Measurements from ENCODE around the gene SPACA4. TPM values are rescaled to one million over a fixed set of nuclear protein-coding genes. Genes with fewer than 3 reads are reported as not detected.

Gene SPACA4
- total and polyA plus RNA-seq, 10 of the 15 experiments (the other 5 are each of a cell fraction or from before 2014, with no cell fraction given) = not detected

- no peak for DNase-seq (ENCODE audit: low read depth, low spot score)
- Histone ChIP-seq H3K4me3 (peak overlapping the region; percentile 93), H3K79me2 (ENCODE audit: control insufficient read depth, insufficient read depth, low read length) (peaks cover 48% of the 10 kb centered on the region), H4K20me1 (ENCODE audit: control insufficient read depth, insufficient read depth) (peaks cover 15% of the 10 kb centered on the region), H3K36me3 (ENCODE audit: control insufficient read depth in 2 of 2, insufficient read depth in 2 of 2, low read length in 1 of 2) (peaks cover 25 to 32% of the 10 kb centered on the region in 2 experiments), H2AFZ (ENCODE audit: control insufficient read depth, low read depth, low read length) (no peak overlapping the region), H3K27ac (ENCODE audit: control insufficient read depth, insufficient read depth) (peak overlapping the region; percentile 95), H3K4me1 (ENCODE audit: control insufficient read depth, insufficient read depth, low read length) (peaks cover 15% of the 10 kb centered on the region), H3K4me2 (ENCODE audit: control insufficient read depth, insufficient read depth) (peak overlapping the region; percentile 88), H3K9me3 (replicated peaks; ENCODE audit: control insufficient read depth, insufficient read depth, low read length) (no peaks in the 10 kb centered on the region), H3K27me3 (replicated peaks in 1 of 2; ENCODE audit: control insufficient read depth in 2 of 2, insufficient read depth in 2 of 2, low read length in 1 of 2) (no peaks in the 10 kb centered on the region), H3K9ac (ENCODE audit: control insufficient read depth, insufficient read depth, low read length) (peak overlapping the region; percentile 99)
- ChIA-PET CTCF (interaction anchor here (1.6 to 1.8 kb wide), 3 partner anchors 9 to 226 kb away, joined by 5 to 8 read pairs (median 6); partner anchors contain the start of gene KDELR1), SMC1A (ENCODE audit: uncharacterized antibody, unreplicated experiment) (interaction anchor here (1.1 to 1.7 kb wide), 3 partner anchors 16 to 111 kb away, joined by 3 read pairs; no protein-coding TSS in a partner anchor), POLR2A (interaction anchor here (0.5 to 1.4 kb wide), 6 partner anchors 9 to 1133 kb away, joined by 3 to 5 read pairs (median 3); partner anchors contain the start of gene DBP), RAD21 (ENCODE audit: unreplicated experiment) (interaction anchor here (0.7 kb wide), 1 partner anchor 8 kb away, joined by 3 read pairs; no protein-coding TSS in a partner anchor)
- BruUV-seq (replicated peaks) = no TSS peak
- in situ Hi-C loops (cut with MboI) = no loop called here
- 40% methylated on average over 18 of the region's 18 CpGs for WGBS (ENCODE audit: insufficient coverage, insufficient replicate concordance, low lambda C conversion rate, missing lambda C conversion rate)
- intact Hi-C loops (cut with micrococcal nuclease; ENCODE audit: unreplicated experiment) = no loop called here
- no peak for FAIRE-seq
- ATAC-seq = no peak
- no peak for TF ChIP-seq NR2C1 (IDR thresholded peaks at IDR 0.05)
- TF ChIP-seq POLR2AphosphoS5 (IDR thresholded peaks at IDR 0.05; ENCODE audit: low read length) = no peak
- TF ChIP-seq, protein P1, sequence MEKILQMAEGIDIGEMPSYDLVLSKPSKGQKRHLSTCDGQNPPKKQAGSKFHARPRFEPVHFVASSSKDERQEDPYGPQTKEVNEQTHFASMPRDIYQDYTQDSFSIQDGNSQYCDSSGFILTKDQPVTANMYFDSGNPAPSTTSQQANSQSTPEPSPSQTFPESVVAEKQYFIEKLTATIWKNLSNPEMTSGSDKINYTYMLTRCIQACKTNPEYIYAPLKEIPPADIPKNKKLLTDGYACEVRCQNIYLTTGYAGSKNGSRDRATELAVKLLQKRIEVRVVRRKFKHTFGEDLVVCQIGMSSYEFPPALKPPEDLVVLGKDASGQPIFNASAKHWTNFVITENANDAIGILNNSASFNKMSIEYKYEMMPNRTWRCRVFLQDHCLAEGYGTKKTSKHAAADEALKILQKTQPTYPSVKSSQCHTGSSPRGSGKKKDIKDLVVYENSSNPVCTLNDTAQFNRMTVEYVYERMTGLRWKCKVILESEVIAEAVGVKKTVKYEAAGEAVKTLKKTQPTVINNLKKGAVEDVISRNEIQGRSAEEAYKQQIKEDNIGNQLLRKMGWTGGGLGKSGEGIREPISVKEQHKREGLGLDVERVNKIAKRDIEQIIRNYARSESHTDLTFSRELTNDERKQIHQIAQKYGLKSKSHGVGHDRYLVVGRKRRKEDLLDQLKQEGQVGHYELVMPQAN (conservative IDR thresholded peaks at IDR 0.05) = no peak
- no peak for TF ChIP-seq CEBPB (IDR thresholded peaks at IDR 0.05; ENCODE audit: borderline replicate concordance in 1 of 2, low read depth in 2 of 2, low read length in 2 of 2)
- TF ChIP-seq PAX5 (IDR thresholded peaks at IDR 0.05; ENCODE audit: borderline replicate concordance, low read depth, low read length) = no peak
- no peak for TF ChIP-seq CTCF (IDR thresholded peaks at IDR 0.05 in 2 of 3, conservative IDR thresholded peaks at IDR 0.05 in 1 of 3; ENCODE audit: control insufficient read depth in 2 of 3, extremely low read depth in 1 of 3, insufficient read depth in 1 of 3, low read depth in 3 of 3, low read length in 3 of 3)
- TF ChIP-seq, protein P2, sequence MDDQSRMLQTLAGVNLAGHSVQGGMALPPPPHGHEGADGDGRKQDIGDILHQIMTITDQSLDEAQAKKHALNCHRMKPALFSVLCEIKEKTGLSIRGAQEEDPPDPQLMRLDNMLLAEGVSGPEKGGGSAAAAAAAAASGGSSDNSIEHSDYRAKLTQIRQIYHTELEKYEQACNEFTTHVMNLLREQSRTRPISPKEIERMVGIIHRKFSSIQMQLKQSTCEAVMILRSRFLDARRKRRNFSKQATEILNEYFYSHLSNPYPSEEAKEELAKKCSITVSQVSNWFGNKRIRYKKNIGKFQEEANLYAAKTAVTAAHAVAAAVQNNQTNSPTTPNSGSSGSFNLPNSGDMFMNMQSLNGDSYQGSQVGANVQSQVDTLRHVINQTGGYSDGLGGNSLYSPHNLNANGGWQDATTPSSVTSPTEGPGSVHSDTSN (IDR thresholded peaks at IDR 0.05; ENCODE audit: insufficient replicate concordance, low read depth, low read length) = no peak
- no peak for TF ChIP-seq RFX5 (IDR thresholded peaks at IDR 0.05; ENCODE audit: low read depth, low read length)
- TF ChIP-seq, protein P3, sequence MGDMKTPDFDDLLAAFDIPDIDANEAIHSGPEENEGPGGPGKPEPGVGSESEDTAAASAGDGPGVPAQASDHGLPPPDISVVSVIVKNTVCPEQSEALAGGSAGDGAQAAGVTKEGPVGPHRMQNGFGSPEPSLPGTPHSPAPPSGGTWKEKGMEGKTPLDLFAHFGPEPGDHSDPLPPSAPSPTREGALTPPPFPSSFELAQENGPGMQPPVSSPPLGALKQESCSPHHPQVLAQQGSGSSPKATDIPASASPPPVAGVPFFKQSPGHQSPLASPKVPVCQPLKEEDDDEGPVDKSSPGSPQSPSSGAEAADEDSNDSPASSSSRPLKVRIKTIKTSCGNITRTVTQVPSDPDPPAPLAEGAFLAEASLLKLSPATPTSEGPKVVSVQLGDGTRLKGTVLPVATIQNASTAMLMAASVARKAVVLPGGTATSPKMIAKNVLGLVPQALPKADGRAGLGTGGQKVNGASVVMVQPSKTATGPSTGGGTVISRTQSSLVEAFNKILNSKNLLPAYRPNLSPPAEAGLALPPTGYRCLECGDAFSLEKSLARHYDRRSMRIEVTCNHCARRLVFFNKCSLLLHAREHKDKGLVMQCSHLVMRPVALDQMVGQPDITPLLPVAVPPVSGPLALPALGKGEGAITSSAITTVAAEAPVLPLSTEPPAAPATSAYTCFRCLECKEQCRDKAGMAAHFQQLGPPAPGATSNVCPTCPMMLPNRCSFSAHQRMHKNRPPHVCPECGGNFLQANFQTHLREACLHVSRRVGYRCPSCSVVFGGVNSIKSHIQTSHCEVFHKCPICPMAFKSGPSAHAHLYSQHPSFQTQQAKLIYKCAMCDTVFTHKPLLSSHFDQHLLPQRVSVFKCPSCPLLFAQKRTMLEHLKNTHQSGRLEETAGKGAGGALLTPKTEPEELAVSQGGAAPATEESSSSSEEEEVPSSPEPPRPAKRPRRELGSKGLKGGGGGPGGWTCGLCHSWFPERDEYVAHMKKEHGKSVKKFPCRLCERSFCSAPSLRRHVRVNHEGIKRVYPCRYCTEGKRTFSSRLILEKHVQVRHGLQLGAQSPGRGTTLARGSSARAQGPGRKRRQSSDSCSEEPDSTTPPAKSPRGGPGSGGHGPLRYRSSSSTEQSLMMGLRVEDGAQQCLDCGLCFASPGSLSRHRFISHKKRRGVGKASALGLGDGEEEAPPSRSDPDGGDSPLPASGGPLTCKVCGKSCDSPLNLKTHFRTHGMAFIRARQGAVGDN (IDR thresholded peaks at IDR 0.05) = no peak
- no peak for TF ChIP-seq ZNF622 (IDR thresholded peaks at IDR 0.05)
- TF ChIP-seq MEF2B (IDR thresholded peaks at IDR 0.05; ENCODE audit: partially characterized antibody, poor library complexity, severe bottlenecking) = no peak
Observed at GRCh38 chr19:48617146-48617937, 10.8 kb downstream of the SPACA4 start.

All from GM12878 (cell line).